Gastrocnemius medialis (tissue), 4 donors: ENCODE data around the gene SEMA4G.

Experiments
- POLR2A ChIP-seq, 2 donors: fragments of 450-650 bp; IDR thresholded peaks; one replicate each; pipeline ENCODE4 v1.6.1; 2017; ENCODE audit warnings: antibody characterized with exemption in 2 of 2, mild to moderate bottlenecking in 2 of 2, moderate library complexity in 2 of 2
- TF ChIP-seq, protein P1 (sequence below), 5 experiments: fragments of 450-650 bp in 3 of 5; fragments of 200-600 bp in 2 of 5; sonication (generic) in 2 of 5; IDR thresholded peaks in 4 of 5; conservative IDR thresholded peaks in 1 of 5; 1 replicate in 4 of 5; 2 replicates in 1 of 5; pipeline ENCODE4 v1.5.1; 2016 to 2019; ENCODE audit warnings: antibody characterized with exemption in 5 of 5, mild to moderate bottlenecking in 3 of 5, moderate library complexity in 3 of 5

DNA sequence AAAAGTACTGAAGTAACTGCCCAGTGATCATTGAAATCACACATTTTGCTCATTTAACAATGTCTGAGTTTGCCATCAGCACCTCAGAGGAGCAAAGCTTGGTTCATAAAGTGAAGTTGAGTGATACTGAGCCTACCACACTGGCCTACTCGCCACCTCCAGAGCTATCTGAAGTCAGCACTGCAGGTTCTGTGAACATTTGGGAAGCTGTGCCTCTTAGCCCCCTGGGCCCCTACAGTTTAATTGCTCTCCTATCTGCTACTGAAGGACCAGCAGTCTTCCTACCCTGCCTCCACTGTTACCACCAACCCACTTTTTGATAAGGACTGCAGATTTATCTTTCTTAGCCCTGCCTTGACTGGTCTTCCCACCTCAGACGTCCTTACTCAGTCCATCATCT lies 2.0 kb upstream of the SEMA4G start:
- TF ChIP-seq, protein P1, sequence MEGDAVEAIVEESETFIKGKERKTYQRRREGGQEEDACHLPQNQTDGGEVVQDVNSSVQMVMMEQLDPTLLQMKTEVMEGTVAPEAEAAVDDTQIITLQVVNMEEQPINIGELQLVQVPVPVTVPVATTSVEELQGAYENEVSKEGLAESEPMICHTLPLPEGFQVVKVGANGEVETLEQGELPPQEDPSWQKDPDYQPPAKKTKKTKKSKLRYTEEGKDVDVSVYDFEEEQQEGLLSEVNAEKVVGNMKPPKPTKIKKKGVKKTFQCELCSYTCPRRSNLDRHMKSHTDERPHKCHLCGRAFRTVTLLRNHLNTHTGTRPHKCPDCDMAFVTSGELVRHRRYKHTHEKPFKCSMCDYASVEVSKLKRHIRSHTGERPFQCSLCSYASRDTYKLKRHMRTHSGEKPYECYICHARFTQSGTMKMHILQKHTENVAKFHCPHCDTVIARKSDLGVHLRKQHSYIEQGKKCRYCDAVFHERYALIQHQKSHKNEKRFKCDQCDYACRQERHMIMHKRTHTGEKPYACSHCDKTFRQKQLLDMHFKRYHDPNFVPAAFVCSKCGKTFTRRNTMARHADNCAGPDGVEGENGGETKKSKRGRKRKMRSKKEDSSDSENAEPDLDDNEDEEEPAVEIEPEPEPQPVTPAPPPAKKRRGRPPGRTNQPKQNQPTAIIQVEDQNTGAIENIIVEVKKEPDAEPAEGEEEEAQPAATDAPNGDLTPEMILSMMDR (IDR thresholded peaks at IDR 0.05 in 4 of 5, conservative IDR thresholded peaks at IDR 0.05 in 1 of 5): no peak
- no peak for TF ChIP-seq POLR2A (IDR thresholded peaks at IDR 0.05)
